Measurements from ENCODE around the gene COX8A. TPM values are rescaled to one million over a fixed set of nuclear protein-coding genes. Genes with fewer than 3 reads are reported as not detected.

The COX8A gene
- total RNA-seq, 4 donors from 2014 or later: 373 to 510 (median 455) TPM

DNA sequence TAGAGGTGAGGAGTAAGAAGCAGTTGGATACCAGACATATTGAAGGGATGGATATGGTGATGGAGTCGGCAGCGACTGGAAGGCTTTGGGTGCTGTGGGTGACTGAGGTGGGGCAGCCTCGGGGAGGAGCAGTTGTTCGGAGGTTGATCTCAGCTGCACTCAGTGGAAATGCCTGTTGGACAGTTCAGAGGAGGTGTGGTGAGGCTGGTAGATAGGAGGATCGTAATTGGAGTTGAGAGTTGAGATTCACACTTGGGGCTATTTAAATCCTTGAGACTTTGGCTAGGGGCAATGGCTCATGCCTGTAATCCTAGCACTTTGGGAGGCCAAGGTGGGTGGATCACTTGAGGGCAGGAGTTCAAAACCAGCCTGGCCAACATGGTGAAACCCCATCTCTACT, 18.7 kb downstream of the COX8A start:
- intact Hi-C loops (cut with DNase I; ENCODE audit: low total_unique reads): no loop called here
- no peak for DNase-seq (ENCODE audit: low spot score in 2 of 2)
- TF ChIP-seq, protein P1, sequence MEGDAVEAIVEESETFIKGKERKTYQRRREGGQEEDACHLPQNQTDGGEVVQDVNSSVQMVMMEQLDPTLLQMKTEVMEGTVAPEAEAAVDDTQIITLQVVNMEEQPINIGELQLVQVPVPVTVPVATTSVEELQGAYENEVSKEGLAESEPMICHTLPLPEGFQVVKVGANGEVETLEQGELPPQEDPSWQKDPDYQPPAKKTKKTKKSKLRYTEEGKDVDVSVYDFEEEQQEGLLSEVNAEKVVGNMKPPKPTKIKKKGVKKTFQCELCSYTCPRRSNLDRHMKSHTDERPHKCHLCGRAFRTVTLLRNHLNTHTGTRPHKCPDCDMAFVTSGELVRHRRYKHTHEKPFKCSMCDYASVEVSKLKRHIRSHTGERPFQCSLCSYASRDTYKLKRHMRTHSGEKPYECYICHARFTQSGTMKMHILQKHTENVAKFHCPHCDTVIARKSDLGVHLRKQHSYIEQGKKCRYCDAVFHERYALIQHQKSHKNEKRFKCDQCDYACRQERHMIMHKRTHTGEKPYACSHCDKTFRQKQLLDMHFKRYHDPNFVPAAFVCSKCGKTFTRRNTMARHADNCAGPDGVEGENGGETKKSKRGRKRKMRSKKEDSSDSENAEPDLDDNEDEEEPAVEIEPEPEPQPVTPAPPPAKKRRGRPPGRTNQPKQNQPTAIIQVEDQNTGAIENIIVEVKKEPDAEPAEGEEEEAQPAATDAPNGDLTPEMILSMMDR (IDR thresholded peaks at IDR 0.05): no peak
- TF ChIP-seq POLR2A (IDR thresholded peaks at IDR 0.05): no peak
- H3K4me3 ChIP-seq (ENCODE audit: low read depth, poor library complexity, severe bottlenecking): no peak overlapping the region
- WGBS, 2 donors: 73 to 89% methylated on average over 5 of the region's 5 CpGs

DNA sequence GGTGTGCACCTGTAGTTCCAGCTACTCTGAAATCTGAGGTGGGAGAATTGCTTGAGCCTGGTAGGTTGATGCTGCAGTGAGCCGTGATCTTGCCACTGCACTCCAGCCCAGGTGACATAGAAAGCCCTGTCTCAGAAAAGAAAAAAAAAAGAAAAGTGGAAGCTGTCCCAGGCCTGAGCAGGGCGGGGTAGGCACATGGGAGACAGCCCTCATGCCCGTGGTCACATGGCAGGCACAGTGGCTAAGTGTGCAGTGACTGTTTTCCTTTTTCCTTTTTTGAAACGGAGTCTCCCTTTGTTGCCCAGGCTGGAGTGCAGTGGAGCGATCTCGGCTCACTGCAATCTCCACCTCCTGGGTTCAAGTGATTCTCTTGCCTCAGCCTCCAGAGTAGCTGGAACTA, 19.6 kb downstream of the COX8A start:
- 42 to 54% methylated on average over 6 of the region's 6 CpGs for WGBS, 2 donors
- TF ChIP-seq, protein P1 (IDR thresholded peaks at IDR 0.05): no peak
- TF ChIP-seq POLR2A (IDR thresholded peaks at IDR 0.05): no peak
- intact Hi-C loops (cut with DNase I; ENCODE audit: low total_unique reads): no loop called here
- no peak for DNase-seq (ENCODE audit: low spot score in 2 of 2)
- no peak overlapping the region for H3K4me3 ChIP-seq (ENCODE audit: low read depth, poor library complexity, severe bottlenecking)

- 84 to 89% methylated on average over 13 to 18 of the region's 18 CpGs for WGBS, 2 donors
- no peak overlapping the region for H3K4me3 ChIP-seq (ENCODE audit: low read depth, poor library complexity, severe bottlenecking)
- intact Hi-C loops (cut with DNase I; ENCODE audit: low total_unique reads): no loop called here
- TF ChIP-seq, protein P1 (IDR thresholded peaks at IDR 0.05): no peak
- TF ChIP-seq POLR2A (IDR thresholded peaks at IDR 0.05): no peak
- DNase-seq (ENCODE audit: low spot score in 2 of 2): no peak
Observed at GRCh38 chr11:63996512-63996911, 22.1 kb downstream of the COX8A start.

DNA sequence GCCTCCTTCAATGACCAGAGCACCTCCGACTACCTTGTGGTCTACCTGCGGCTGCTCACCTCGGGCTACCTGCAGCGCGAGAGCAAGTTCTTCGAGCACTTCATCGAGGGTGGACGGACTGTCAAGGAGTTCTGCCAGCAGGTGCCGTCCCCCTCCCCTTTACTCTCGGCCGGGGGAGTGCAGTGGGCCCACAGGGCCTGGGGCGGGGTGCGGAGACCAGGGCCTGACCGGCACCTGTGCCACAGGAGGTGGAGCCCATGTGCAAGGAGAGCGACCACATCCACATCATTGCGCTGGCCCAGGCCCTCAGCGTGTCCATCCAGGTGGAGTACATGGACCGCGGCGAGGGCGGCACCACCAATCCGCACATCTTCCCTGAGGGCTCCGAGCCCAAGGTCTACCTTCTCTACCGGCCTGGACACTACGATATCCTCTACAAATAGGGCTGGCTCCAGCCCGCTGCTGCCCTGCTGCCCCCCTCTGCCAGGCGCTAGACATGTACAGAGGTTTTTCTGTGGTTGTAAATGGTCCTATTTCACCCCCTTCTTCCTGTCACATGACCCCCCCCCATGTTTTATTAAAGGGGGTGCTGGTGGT, 22.8 kb downstream of the COX8A start:
- no peak overlapping the region for H3K4me3 ChIP-seq (ENCODE audit: low read depth, poor library complexity, severe bottlenecking)
- 92 to 95% methylated on average over 13 to 22 of the region's 27 CpGs for WGBS, 2 donors
- no peak for TF ChIP-seq POLR2A (IDR thresholded peaks at IDR 0.05)
- TF ChIP-seq, protein P1 (IDR thresholded peaks at IDR 0.05): no peak
- intact Hi-C loops (cut with DNase I; ENCODE audit: low total_unique reads): no loop called here
- no peak for DNase-seq (ENCODE audit: low spot score in 2 of 2)

DNA sequence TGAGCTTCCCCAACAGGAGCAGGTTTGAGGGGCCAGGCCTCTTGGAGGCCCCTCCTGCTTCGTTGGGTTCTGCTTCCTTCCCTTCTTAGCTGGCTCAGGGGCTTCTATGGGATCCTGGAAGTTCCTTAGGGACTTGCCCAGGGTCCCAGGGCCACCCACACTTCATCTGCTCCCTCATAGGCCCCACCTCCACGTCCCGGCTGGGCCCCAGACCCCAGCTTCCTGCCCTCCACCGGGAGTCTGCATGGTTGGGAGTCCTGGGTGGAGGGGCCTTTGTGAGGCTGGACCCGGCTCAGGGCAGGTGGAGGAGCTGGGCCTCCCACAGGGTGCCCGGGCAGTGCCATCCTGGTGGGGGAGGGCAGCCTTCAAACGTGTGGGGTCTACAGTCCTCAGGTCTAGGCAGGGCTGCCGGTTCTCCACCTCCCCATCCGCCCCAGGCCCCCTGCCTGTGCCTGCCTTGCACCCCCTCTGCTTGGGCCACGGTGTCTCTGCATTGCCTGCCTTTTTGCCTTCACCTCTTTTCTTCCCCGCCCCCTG, 23.4 kb downstream of the COX8A start:
- no peak for DNase-seq (ENCODE audit: low spot score in 2 of 2)
- TF ChIP-seq, protein P1 (IDR thresholded peaks at IDR 0.05): no peak
- no peak for TF ChIP-seq POLR2A (IDR thresholded peaks at IDR 0.05)
- WGBS, 2 donors: 77 to 80% methylated on average over 7 to 9 of the region's 11 CpGs
- H3K4me3 ChIP-seq (ENCODE audit: low read depth, poor library complexity, severe bottlenecking): no peak overlapping the region
- intact Hi-C loops (cut with DNase I; ENCODE audit: low total_unique reads): no loop called here
